GM12801 (cell line): ENCODE data around the gene BTBD9.

Experiments
- CTCF ChIP-seq: IDR thresholded peaks from one replicate; pipeline ENCODE4 v1.5.1; 2011; ENCODE audit warnings: control low read depth; ENCODE audit not compliant: insufficient read length; ENCODE audit errors: extremely low read depth

BTBD9 gene

DNA sequence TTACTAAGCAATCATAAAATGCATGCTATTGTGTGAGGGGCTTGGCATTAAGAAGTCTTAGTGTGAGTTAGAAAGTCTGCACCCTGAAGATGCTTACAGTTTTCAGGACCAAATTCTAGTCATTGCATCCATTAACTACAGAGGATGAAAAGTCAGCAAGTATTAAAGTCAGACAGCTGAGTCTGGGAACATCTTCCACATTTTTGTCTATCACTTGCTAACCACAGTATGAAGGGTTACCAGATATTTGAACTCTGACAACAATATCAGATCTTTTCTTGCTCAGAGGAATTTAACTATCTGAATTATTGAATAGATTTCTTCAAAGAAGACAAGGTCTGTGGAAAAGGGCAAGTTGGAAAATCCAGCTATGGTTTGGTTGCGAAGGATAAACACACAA is 264.4 kb downstream of the BTBD9 start:
- no peak for TF ChIP-seq CTCF

DNA sequence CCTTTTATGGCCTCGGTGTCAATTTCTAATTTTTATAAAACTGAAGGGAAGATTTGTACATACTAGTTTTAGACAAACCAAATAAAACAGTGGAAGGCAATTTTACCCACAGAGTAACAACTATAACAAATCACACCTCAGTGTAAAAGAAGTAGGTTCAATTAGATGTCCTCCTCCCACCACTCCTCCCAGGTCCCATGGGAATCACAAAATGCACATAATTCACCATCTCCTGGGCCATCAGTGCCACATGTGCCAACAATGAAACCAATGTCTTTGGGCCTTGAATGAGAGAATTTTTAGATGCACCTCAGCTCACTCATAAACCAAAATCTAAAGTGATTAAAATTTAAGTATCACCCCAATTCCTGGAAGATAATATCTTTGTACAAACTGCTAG is 267.8 kb downstream of the BTBD9 start:
- TF ChIP-seq CTCF = no peak

- TF ChIP-seq CTCF = no peak
Observed at GRCh38 chr6:38370653-38371601, 268.8 kb downstream of the BTBD9 start.

- TF ChIP-seq CTCF = no peak
Observed at GRCh38 chr6:38367231-38367630, 272.5 kb downstream of the BTBD9 start.

- TF ChIP-seq CTCF = no peak
Observed at GRCh38 chr6:38366234-38366633, 273.5 kb downstream of the BTBD9 start.

DNA sequence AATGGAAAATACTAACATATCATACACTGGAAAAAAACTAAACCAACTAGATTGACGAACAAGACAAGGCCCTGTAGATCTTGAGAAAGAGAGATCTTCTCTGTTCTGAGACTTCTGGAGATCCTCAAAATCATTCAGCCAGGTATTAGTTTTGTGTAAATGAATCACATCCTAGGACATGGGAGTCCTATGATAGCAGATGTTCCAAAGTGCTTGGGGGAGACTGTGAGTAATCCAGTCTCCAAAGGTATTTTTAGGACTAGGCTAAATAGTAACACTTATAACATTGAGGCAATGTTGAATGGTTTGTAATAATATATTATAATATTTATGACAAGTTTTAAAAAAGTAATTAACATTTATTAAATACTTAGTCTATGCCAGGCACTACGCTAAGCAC is 275.0 kb downstream of the BTBD9 start:
- no peak for TF ChIP-seq CTCF

DNA sequence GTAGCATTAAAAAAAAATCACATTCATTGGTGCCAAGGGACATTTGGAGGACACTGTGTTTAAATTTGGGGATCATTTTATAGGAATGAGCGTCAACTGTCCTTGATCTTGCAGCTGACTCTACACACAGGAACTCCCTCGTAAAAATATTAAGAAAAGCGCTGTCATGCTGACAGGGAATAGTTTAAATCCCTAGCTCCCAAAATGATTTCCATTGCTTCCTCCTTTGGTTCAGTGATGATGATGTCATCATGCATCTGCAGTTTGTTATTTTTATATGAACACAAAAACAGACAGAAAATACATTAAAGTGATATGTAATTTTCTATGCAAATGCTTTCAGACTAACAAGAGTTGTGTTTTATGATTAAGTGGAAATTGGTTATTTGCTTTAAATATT is 275.6 kb downstream of the BTBD9 start:
- no peak for TF ChIP-seq CTCF
